IPS DF 6.9 (cell line): ENCODE data around the gene FCRL1.

Experiments used
- DNase-seq: peaks from one replicate; pipeline ENCODE4 v3.0.0-alpha.2; 2013; ENCODE audit warnings: low read depth, low spot score
- H3K27ac ChIP-seq: one replicate; pipeline ENCODE4 v1.5.1; 2013; ENCODE audit warnings: low read length, control low read depth
- H3K27me3 ChIP-seq: 2 replicates; pipeline ENCODE4 v1.6.1; 2013; ENCODE audit warnings: mild to moderate bottlenecking, low read length; ENCODE audit not compliant: control insufficient read depth, insufficient read depth
- H3K36me3 ChIP-seq: 2 replicates; pipeline ENCODE4 v1.6.1; 2013; ENCODE audit warnings: low read length; ENCODE audit not compliant: control insufficient read depth, insufficient read depth
- H3K4me1 ChIP-seq: 2 replicates; pipeline ENCODE4 v1.6.1; 2013; ENCODE audit warnings: low read length; ENCODE audit not compliant: control insufficient read depth, insufficient read depth
- H3K4me3 ChIP-seq: 2 replicates; pipeline ENCODE4 v1.5.1; 2013; ENCODE audit warnings: mild to moderate bottlenecking, low read length
- H3K9me3 ChIP-seq: 2 replicates; pipeline ENCODE4 v1.6.1; 2013; ENCODE audit warnings: low read length, inconsistent platforms; ENCODE audit not compliant: control insufficient read depth, insufficient read depth
- WGBS: extraction: QIAGEN DNeasy Blood & Tissue Kit; methylation state at CpG from one replicate; pipeline ENCODE4 v1.1.7; 2013; ENCODE audit warnings: mixed read lengths, missing lambda C conversion rate; ENCODE audit not compliant: insufficient read length, insufficient coverage; 5-methylcytosine and 5-hydroxymethylcytosine counted together

Gene FCRL1

DNA sequence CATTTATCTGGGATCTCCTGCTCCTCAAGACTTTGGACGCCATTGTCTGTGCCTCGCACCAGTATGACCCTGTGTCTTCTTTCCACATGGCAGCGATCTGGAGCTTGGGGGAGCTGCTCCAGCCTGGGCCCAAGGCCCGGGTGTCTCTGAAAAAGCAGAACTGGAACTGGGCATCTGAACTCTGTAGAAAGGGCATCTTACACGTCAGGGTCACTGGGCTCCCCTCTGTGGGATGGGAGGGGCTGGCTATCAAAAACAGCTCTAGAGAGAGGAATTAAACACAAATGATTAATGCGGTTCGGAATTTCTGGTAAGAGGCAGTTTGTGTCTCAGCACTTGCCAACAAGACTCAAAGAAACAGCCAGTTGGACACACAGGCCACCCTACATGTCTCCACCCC is 16.1 kb downstream of the FCRL1 start:
- no peak overlapping the region for H3K4me3 ChIP-seq
- H3K36me3 ChIP-seq: no peaks in the 10 kb centered on the region
- no peaks in the 10 kb centered on the region for H3K9me3 ChIP-seq
- WGBS: no CpG with 5 or more reads among the region's 7 CpGs
- no peak overlapping the region for H3K27ac ChIP-seq
- no peak for DNase-seq
- no peaks in the 10 kb centered on the region for H3K4me1 ChIP-seq
- H3K27me3 ChIP-seq: no peaks in the 10 kb centered on the region

DNA sequence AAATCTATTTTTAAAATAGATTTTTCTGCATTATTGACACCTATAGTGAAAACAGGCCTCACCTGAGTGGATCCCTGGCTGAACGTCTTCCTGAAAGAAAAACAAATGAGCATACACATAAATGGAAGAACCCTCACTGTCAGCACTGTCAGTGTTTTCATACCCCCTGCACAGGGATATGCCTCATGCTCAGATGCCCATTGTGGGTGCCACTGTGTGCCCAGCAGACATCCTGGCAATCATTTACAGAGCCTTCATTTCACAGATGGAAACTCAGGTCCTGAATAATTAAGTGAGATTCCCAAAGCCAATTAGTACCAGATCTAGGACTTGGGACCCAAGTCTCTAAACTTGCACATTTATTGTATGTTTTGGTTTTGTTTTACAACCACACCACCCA is 19.9 kb downstream of the FCRL1 start:
- Histone ChIP-seq H3K4me1 (no peaks in the 10 kb centered on the region), H3K36me3 (no peaks in the 10 kb centered on the region), H3K27ac (no peak overlapping the region), H3K9me3 (no peaks in the 10 kb centered on the region), H3K27me3 (no peaks in the 10 kb centered on the region), H3K4me3 (no peak overlapping the region)
- DNase-seq: no peak
- no CpG with 5 or more reads among the region's 1 CpG for WGBS

DNA sequence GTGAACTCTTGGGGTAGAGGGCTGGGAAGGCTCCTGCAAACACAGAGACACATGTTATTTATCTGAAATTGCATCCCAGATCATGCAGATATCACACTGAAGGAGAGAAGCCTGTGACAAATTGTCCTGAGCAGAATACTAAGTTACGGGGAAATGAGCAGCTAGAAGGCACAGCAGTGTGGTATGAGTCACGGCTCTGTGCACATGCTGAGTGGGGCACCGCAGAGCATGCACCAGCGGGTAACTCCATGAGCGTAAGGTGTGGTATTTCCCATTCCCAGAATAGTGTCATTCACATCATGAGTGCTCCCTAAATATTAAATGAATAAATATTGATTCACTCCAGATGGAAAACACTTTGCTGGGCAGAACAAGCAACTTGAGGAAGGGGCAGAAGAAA is 21.7 kb downstream of the FCRL1 start:
- DNase-seq: no peak

DNA sequence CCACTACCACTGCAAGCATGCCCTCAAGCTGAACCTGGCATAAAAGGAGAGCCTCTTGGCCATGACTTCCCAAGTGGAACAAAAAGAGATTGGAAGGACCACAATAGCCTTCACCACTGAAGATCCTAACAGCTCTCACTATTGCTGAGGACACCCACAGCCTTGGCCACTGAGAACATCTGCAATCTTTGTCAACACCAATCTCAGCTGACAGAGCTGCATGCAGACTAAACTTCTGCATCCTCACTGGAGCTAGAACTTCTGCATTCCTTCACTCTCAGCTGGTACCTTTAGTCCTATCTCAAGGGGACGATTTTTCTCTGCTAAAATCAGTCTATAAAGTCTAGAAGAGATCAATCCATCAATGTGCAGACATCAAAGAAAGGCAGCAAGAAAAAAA is 34.7 kb downstream of the FCRL1 start:
- WGBS: no CpG with 5 or more reads among the region's 1 CpG
- no peaks in the 10 kb centered on the region for H3K9me3 ChIP-seq
- H3K27me3 ChIP-seq: no peaks in the 10 kb centered on the region
- H3K4me1 ChIP-seq: no peaks in the 10 kb centered on the region
- H3K4me3 ChIP-seq: no peak overlapping the region
- no peak overlapping the region for H3K27ac ChIP-seq
- no peaks in the 10 kb centered on the region for H3K36me3 ChIP-seq
- no peak for DNase-seq

More for the DNA sequence above, 21.7 kb downstream of the FCRL1 start:
- Histone ChIP-seq H3K4me3 (no peak overlapping the region), H3K4me1 (no peaks in the 10 kb centered on the region), H3K9me3 (no peaks in the 10 kb centered on the region), H3K27me3 (no peaks in the 10 kb centered on the region), H3K27ac (no peak overlapping the region), H3K36me3 (no peaks in the 10 kb centered on the region)
- WGBS: no CpG with 5 or more reads among the region's 5 CpGs

DNA sequence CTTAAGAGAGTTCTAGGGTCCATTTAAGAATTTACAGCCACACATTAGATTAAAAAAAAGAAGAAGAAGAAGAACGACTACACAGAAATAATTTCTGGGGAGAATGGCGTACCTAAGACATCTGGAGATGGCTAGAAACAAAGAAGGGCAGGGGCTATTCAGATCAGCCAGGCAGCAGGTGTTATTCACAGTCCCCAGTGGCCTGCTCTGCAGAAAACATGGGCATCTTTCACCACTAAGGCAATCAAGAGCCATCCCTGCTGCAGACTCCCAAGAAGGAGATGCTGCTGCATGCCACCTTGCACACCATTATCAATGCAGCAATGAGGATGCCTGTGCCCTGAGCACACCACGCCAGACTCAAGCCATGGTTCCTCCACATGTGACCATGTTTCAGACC is 35.1 kb downstream of the FCRL1 start:
- no CpG with 5 or more reads among the region's 3 CpGs for WGBS
- Histone ChIP-seq H3K4me1 (no peaks in the 10 kb centered on the region), H3K4me3 (no peak overlapping the region), H3K36me3 (no peaks in the 10 kb centered on the region), H3K9me3 (no peaks in the 10 kb centered on the region), H3K27me3 (no peaks in the 10 kb centered on the region), H3K27ac (no peak overlapping the region)
- DNase-seq: no peak

DNA sequence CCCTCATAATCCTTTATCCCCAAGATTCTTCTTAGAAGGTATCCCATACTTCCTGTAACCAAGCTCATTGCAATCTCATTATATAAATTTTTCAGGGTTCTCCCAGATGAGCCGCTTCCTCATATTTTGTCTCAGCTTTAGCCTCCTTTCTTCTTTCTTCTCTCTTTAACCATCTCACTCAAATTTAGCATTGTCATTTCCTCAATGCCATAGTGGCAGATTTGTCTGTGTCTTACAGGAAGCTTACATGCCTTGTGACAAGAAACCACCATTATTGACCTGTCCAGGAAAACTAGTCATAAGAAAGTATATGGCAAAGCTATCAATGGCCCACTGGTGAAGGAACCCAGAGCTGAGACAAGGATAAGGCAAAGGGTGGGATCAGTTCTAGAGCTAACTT is 37.0 kb downstream of the FCRL1 start:
- DNase-seq: no peak
- WGBS: no CpG with 5 or more reads among the region's 1 CpG
- Histone ChIP-seq H3K27ac (no peak overlapping the region), H3K36me3 (no peaks in the 10 kb centered on the region), H3K4me3 (no peak overlapping the region), H3K27me3 (no peaks in the 10 kb centered on the region), H3K4me1 (no peaks in the 10 kb centered on the region), H3K9me3 (no peaks in the 10 kb centered on the region)

DNA sequence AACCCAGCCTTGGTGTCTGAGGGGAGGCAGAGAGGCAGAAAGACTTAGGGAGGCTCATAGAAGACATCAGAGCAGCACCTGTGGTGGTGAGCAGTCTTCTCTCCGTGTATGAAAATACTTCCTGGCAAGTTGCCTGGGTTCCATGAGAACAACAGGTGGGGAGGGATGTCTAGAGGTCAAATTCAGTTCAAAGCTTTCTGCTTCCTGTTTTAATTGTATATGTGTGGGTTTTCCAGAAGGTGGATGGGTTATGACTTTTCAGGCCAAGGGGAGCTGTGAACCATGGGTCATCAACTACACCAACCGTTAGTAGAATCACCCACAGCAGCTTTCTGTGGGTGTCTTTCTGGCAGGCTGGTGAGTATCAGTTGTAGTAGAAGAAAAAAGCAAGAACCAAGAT is 38.9 kb downstream of the FCRL1 start:
- DNase-seq: no peak
- WGBS: no CpG with 5 or more reads among the region's 2 CpGs

DNA sequence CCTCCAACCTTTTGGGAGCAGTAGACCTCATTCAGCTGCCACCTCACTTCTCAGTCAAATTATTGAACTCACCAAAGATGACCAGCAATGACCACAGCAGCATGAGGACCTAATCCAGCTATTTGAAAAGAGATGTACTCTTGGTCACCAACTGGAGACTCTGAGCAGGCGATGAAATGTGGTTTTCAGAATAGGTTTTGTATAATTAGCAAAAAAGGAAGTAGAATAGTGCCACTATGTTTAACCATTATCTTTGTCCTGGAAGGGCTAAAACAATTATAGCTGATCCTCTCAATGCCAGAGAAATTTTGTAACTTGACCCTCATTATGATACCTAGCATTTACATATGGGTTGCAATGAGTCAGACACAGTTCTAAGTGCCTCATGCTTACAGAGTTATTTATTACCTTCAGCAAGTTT is 42.9 kb downstream of the FCRL1 start, which contains the start of gene FCRL2:
Gene FCRL2, minus strand, starts transcription at position 162 of the 421 bp plus-strand sequence. Its CDS starts 59 bp downstream, at position 103.
- Histone ChIP-seq H3K27me3 (no peaks in the 10 kb centered on the region), H3K36me3 (no peaks in the 10 kb centered on the region), H3K4me1 (no peaks in the 10 kb centered on the region), H3K4me3 (no peak within 1 kb of the TSS), H3K9me3 (no peaks in the 10 kb centered on the region), H3K27ac (no peak within 1 kb of the TSS)
- no peak for DNase-seq
- WGBS: no CpG with 5 or more reads among the region's 1 CpG

More for the DNA sequence above, 38.9 kb downstream of the FCRL1 start:
- Histone ChIP-seq H3K4me3 (no peak overlapping the region), H3K27me3 (no peaks in the 10 kb centered on the region), H3K4me1 (no peaks in the 10 kb centered on the region), H3K36me3 (no peaks in the 10 kb centered on the region), H3K27ac (no peak overlapping the region), H3K9me3 (no peaks in the 10 kb centered on the region)

DNA sequence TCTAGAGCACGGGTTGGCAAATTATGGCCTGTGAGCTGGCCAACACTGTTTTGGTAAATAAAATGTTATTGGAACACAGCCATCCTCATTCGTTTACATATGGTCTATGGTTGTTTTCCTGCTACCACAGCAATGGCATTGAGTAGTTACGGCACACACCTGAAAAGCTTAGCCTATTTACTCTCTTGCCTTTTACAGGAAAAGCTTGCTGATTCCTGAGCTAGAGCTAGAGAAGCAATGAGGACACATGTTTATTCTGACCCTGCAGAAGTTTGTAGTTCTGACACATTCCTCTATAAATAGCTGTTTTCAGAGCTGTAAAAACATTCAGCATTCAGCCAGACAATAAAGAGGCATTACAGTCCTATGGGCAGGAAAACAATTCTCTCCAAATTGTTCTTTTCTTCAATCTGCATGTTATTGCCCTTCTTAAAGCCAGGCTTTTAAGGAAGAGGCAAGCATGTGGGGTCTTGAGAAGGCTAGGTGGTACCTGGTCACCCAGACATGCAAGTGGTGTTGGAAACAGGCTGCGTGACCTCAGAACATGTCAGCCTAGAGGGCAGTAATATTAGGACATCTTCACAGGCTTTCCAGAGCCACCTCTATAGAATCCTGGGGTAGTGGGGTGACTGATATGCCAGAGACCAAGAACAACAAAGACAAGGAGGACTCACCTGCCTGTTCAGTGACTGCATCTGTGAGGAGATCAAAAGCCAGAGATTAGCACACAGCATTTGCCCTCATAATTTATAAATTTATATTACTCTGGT is 44.6 kb downstream of the FCRL1 start:
- Histone ChIP-seq H3K27ac (no peak overlapping the region), H3K36me3 (no peaks in the 10 kb centered on the region), H3K9me3 (no peaks in the 10 kb centered on the region), H3K4me3 (no peak overlapping the region), H3K4me1 (no peaks in the 10 kb centered on the region), H3K27me3 (no peaks in the 10 kb centered on the region)
- WGBS: no CpG with 5 or more reads among the region's 4 CpGs
- DNase-seq: no peak

DNA sequence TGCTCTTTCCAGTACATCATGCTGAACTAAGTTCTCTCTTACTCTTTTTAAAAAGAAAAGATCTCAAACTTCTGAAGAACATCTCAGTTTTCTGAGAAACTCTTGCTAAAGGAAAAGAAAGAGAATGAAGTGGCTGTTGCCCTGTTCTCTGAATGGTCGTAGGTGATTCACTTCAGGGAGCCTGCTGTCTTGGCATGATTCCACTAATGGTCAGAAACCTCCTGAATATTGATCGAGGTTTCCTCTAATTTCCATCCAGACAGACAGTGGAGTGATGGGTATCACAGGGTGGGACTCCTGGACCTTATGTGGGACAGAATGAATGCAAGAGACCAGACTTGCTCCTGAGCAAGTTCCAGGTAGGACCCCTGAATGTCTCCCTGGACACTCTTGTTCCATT is 45.5 kb downstream of the FCRL1 start:
- no peak for DNase-seq
- no peaks in the 10 kb centered on the region for H3K9me3 ChIP-seq
- H3K27me3 ChIP-seq: no peaks in the 10 kb centered on the region
- no CpG with 5 or more reads among the region's 2 CpGs for WGBS
- no peak overlapping the region for H3K4me3 ChIP-seq
- no peaks in the 10 kb centered on the region for H3K36me3 ChIP-seq
- H3K4me1 ChIP-seq: no peaks in the 10 kb centered on the region
- H3K27ac ChIP-seq: no peak overlapping the region
